ENCODE measurements around the gene NEO1.

The NEO1 gene

DNA sequence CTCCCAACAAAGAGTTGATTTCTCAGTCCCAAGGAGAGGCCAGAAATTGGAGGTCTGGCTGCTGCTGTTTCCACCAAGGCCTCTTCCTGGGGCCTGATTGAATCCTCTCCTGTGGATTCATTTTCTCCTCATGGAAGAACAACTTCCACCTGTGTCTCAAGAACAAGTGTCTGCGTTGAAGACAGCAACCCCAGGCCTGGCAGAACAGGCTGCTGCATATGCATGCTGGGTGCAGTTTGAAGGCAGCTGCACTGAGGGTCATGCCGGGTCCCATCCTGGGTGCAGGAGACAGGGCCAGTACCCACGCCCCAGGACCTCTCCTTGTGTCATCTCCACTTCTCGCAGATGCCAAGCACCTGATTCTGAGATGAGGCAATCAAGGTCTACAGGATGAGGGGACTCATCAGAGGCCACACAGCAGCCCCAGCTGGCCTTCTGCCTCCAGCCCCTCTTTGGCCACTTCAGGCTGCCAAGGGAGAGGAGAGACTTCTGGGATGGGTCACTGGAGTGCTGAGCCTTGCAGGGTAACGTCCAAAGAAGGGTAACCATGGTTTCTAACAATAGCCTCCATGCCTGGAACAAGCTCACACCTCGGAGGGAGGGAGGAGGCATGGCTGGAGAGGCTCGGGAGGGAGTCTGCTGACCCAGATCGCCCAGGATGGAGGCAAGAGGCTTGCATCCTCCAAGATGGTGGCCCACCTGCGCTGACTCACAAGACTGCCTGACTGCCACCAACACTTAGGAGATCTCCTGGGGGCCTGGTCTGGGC, 286.5 kb downstream of the NEO1 start:
- in situ Hi-C loops (cut with MboI; ENCODE audit: low sequenced_read_pairs): no loop called here

- in situ Hi-C loops (cut with MboI; ENCODE audit: low sequenced_read_pairs): no loop called here
Observed at GRCh38 chr15:73340502-73341192, 288.4 kb downstream of the NEO1 start.

DNA sequence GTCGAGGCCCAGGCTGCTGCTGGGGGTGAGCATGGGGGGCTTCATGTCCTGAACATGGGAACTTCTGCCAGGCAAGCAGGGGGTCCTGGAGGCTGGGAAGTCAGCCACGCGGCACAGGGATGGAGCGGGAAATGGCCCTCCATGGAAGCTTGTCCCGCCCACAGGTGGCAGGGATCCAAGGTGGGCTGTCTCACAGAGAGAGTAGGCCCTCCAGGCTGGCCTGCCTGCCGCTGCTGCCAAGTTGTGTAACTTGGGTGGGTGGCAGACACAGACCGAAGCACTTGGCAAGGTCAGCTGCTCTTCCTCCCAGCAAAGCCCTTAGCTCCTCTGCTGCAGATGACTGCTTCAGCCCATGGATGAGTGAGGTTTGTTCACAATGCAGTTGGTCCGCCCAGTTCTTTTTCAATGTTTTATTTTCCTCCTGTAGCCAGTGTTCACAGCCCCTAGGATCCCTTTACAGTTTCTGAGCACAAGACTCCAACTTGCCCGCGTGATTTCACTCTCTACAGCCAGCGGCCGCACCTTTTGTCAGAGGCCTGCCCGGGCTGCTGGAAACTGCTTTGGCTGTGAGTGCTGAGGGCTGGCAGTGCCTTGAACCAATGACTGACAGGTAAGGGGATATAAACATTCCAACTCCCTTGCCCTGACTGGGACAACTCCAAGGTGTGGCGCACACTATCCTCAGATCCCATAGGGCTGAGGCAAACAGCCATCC, 289.8 kb downstream of the NEO1 start:
- in situ Hi-C loops (cut with MboI; ENCODE audit: low sequenced_read_pairs): no loop called here

DNA sequence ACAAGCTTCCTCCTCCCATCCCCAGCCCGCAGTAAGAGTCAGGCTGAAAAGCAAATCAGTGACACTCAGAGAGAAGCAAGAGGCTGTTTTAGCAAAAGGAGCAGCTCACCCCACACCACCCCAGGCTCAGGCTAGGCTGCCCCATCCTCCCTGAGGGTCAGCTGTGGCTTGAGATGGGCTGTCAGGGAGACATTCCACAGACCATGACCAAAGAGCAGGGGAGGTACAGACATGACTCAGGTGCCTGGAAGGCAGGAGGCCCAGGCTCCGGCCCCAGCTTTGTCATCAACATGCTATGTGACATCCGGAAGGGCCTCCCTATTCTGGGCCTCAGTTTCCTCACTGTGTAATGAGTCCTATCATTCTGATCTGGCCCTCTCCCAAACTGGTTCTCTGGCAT, 291.8 kb downstream of the NEO1 start:
- in situ Hi-C loops (cut with MboI; ENCODE audit: low sequenced_read_pairs): no loop called here

GRCh38 chr15:73345658-73346057, 293.4 kb downstream of the NEO1 start:
- in situ Hi-C loops (cut with MboI; ENCODE audit: low sequenced_read_pairs): no loop called here

DNA sequence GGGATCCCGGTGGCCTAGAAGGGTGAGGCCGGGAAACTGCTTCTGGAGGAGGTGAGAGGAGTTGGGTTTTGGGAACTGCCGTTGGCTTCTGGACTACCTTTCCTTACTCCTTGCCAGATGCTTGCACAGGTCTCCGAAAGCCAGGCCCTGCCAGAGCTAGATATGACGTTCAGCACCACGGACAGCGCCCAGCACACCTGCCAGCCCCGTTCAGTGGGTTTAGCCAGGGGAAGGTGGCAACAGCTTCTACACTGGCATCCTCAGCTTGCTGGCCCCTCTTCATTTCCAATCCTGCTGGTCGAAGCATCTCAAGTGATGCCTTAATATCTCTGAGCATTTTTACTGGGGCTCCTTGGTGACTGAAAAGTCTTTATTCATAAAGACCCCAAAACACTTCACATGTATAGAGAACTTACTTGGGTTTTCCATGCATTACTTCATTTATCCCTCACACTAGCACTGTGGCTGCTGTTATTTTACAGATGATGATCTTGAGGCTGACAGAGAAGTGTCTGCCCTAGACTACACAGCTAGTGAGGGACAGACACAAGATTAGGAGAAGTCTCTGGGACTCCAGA, 294.6 kb downstream of the NEO1 start:
- in situ Hi-C loops (cut with MboI; ENCODE audit: low sequenced_read_pairs): no loop called here

- in situ Hi-C loops (cut with MboI; ENCODE audit: low sequenced_read_pairs): no loop called here
Observed at GRCh38 chr15:73349191-73349590, 296.9 kb downstream of the NEO1 start.

DNA sequence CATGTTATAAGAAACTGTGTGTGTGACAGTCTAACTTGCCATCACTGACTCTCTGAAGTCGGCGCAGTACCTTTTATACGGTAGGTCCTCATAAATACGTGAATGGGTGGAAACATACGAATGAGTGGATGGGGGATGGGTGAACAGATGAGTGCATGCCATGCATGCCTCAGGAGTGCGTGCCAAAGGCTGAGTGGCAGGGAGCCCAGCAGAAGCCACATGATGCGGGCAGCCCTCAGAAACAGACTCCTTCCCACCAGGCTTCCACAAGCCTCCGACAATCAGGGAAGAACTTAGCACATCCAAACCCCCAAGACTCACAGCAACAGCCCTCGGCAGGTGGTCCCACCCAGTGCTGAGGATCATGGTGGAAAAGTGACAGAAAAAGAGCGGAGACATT, 299.8 kb downstream of the NEO1 start:
- in situ Hi-C loops (cut with MboI; ENCODE audit: low sequenced_read_pairs): no loop called here

DNA sequence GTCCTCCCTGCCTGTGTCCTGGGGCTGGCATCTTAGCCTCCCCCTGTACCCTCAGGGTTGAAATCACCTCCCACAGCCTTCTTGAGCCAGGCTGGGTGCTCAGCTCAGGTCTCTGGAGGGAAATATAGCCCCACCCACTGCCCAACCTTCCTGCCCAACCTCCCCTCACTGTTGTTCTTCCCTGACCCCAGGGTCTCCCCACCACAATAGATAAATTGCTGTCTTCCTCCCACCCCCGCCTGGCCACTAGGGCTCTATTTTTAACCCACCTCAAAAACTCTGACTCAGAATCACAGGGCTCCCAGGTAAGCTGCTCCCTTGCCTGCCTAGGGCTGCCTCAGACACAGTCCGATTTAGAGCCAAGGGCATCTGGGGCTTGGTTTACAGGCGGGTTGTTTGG, 301.5 kb downstream of the NEO1 start:
- in situ Hi-C loops (cut with MboI; ENCODE audit: low sequenced_read_pairs): no loop called here

DNA sequence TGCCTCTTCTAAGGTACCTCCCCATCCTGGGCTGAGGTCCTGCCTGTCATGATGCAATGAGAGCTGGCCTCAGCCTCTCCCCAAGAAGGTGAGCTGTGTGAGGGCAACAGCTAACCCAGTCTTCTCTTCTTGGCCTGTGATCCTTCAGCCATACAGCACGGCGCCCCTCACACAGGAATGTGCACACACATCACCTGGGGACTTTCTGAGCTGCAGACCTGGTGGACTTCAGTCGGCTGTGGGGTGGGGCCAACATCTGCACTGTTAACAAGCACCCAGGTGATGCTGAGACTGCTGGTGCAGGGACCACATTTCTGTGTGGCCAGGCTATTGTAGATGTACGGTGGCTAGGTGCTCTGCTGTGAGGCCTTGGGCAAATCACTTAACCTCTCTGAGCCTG, 302.0 kb downstream of the NEO1 start:
- in situ Hi-C loops (cut with MboI; ENCODE audit: low sequenced_read_pairs): no loop called here

Data from HL-60/S4 treated with retinoic acid at 250 ng/mL for 4 days and 3 days (cell line).